ENCODE measurements around the gene TLR8. TPM values are rescaled to one million over a fixed set of nuclear protein-coding genes. Genes with fewer than 3 reads are reported as not detected.

Gene TLR8
- total RNA-seq, 2 donors from 2014 or later: not detected

DNA sequence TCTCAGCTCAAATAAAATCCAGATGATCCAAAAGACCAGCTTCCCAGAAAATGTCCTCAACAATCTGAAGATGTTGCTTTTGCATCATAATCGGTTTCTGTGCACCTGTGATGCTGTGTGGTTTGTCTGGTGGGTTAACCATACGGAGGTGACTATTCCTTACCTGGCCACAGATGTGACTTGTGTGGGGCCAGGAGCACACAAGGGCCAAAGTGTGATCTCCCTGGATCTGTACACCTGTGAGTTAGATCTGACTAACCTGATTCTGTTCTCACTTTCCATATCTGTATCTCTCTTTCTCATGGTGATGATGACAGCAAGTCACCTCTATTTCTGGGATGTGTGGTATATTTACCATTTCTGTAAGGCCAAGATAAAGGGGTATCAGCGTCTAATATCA lies 18.7 kb upstream of the TLR8 start:
- H3K27me3 Mint-ChIP-seq: peaks cover 0 to 24% of the 10 kb centered on the region in 2 donors
- ATAC-seq: no peak
- peaks cover 6 to 18% of the 10 kb centered on the region in 2 donors for H3K4me1 Mint-ChIP-seq (ENCODE audit: low read depth in 2 of 2)
- no peaks in the 10 kb centered on the region for H3K36me3 Mint-ChIP-seq
- no peaks in the 10 kb centered on the region for H3K9me3 Mint-ChIP-seq
- H3K4me3 Mint-ChIP-seq: no peak overlapping the region
- DNase-seq (ENCODE audit: low spot score): no peak
- no peak overlapping the region for H3K27ac Mint-ChIP-seq

DNA sequence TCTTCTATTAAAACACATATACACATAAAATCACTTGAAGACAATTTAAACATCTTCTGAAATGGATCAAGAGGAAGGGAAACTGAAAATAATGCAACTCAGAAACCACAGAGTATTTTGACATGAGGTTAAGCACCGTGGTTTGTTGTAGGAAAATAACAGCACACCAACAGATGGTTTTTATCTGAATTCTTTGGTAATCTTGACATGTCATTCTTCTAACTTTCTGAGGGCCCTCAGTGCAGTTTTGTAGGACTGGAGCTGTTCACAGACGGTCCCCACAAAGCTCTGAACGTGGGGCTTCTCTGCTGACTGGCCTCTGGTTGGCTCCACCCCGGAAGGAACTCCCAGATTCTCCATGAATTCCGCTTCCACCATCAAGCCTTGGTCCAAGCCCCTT lies 16.0 kb upstream of the TLR8 start:
- ATAC-seq: peak in 1 of 2 donors; percentile 52

GRCh38 chrX:12891171-12891570 lies 15.2 kb upstream of the TLR8 start:
- ATAC-seq (no peak), DNase-seq (ENCODE audit: low spot score) (no peak)
- peaks cover 0 to 16% of the 10 kb centered on the region in 2 donors for H3K27me3 Mint-ChIP-seq
- peaks cover 6 to 22% of the 10 kb centered on the region in 2 donors for H3K4me1 Mint-ChIP-seq (ENCODE audit: low read depth in 2 of 2)
- no peaks in the 10 kb centered on the region for H3K9me3 Mint-ChIP-seq
- H3K36me3 Mint-ChIP-seq: no peaks in the 10 kb centered on the region
- H3K4me3 Mint-ChIP-seq: no peak overlapping the region
- H3K27ac Mint-ChIP-seq: no peak overlapping the region

More for the DNA sequence above, 16.0 kb upstream of the TLR8 start:
- no peaks in the 10 kb centered on the region for H3K9me3 Mint-ChIP-seq
- H3K36me3 Mint-ChIP-seq: no peaks in the 10 kb centered on the region
- H3K4me1 Mint-ChIP-seq (ENCODE audit: low read depth in 2 of 2): peaks cover 6 to 22% of the 10 kb centered on the region in 2 donors
- H3K4me3 Mint-ChIP-seq: peak overlapping the region; percentile 34
- peaks cover 0 to 19% of the 10 kb centered on the region in 2 donors for H3K27me3 Mint-ChIP-seq
- H3K27ac Mint-ChIP-seq: peak overlapping the region in 1 of 2 donors; percentile 60
- no peak for DNase-seq (ENCODE audit: low spot score)

- no peak for ATAC-seq
- Mint-ChIP-seq H3K4me1 (ENCODE audit: low read depth in 2 of 2) (peaks cover 6 to 22% of the 10 kb centered on the region in 2 donors), H3K36me3 (no peaks in the 10 kb centered on the region), H3K4me3 (no peak overlapping the region), H3K27ac (peak overlapping the region in 1 of 2 donors; percentile 56), H3K27me3 (peaks cover 0 to 16% of the 10 kb centered on the region in 2 donors), H3K9me3 (no peaks in the 10 kb centered on the region)
- DNase-seq (ENCODE audit: low spot score): no peak
These were observed 14.4 kb upstream of the TLR8 start for GRCh38 chrX:12891915-12892506.

DNA sequence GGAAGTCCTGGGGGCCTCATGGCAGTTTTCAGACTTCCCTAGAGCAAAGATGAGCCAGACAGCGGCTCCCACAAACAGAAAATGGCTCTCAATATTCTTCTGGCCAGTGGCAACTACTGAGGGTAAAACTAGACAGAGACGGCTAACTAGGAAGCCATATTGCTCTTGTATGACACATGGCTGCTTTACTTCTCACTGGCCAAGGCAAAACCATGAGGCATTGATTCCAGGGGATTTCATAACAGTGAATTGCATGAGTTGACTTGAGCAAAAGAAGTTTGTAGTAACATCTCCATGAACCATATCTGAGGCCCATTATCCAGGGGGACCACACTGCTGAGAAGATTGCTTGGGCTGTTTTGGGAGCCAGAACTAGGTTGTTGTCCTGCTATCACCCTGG lies 13.7 kb upstream of the TLR8 start:
- DNase-seq (ENCODE audit: low spot score): no peak
- Mint-ChIP-seq H3K4me3 (no peak overlapping the region), H3K9me3 (no peaks in the 10 kb centered on the region), H3K4me1 (ENCODE audit: low read depth in 2 of 2) (peaks cover 6 to 22% of the 10 kb centered on the region in 2 donors), H3K27me3 (peaks cover 0 to 16% of the 10 kb centered on the region in 2 donors), H3K27ac (peak overlapping the region in 1 of 2 donors; percentile 56), H3K36me3 (no peaks in the 10 kb centered on the region)
- no peak for ATAC-seq

- ATAC-seq: no peak
- H3K4me1 Mint-ChIP-seq (ENCODE audit: low read depth in 2 of 2): peaks cover 6 to 22% of the 10 kb centered on the region in 2 donors
- no peaks in the 10 kb centered on the region for H3K9me3 Mint-ChIP-seq
These were observed 12.1 kb upstream of the TLR8 start for GRCh38 chrX:12894074-12895030.

GRCh38 chrX:12895866-12896265 lies 10.6 kb upstream of the TLR8 start:
- peaks cover 6 to 15% of the 10 kb centered on the region in 2 donors for H3K4me1 Mint-ChIP-seq (ENCODE audit: low read depth in 2 of 2)
- H3K27ac Mint-ChIP-seq: no peak overlapping the region
- peaks cover 0 to 17% of the 10 kb centered on the region in 2 donors for H3K27me3 Mint-ChIP-seq
- no peak overlapping the region for H3K4me3 Mint-ChIP-seq
- DNase-seq (ENCODE audit: low spot score) (no peak), ATAC-seq (no peak)
- no peaks in the 10 kb centered on the region for H3K36me3 Mint-ChIP-seq
- no peaks in the 10 kb centered on the region for H3K9me3 Mint-ChIP-seq

More at GRCh38 chrX:12894074-12895030, 12.1 kb upstream of the TLR8 start:
- Mint-ChIP-seq H3K4me3 (no peak overlapping the region), H3K27me3 (peaks cover 0 to 17% of the 10 kb centered on the region in 2 donors), H3K27ac (no peak overlapping the region), H3K36me3 (no peaks in the 10 kb centered on the region)
- no peak for DNase-seq (ENCODE audit: low spot score)

DNA sequence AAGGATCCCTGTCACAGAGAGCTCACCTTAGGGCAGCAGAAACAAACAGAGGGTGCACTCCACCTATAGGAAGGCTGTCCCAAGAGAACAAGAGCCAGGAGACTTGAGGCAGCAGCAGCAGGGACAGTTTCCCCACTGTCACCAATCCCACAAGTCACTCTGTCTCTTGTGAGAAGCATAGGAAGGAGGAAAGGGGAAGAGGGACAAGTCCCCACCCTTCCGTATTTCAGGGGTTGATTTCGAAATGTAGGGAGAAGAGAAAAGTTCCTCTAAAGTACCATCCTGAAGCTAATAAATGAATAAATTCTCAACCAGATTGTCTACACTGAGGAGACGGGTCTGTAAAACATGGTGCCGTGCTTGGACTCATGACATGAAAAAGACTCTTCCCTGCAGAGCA lies 9.5 kb upstream of the TLR8 start:
- Mint-ChIP-seq H3K4me3 (no peak overlapping the region), H3K36me3 (no peaks in the 10 kb centered on the region), H3K4me1 (ENCODE audit: low read depth in 2 of 2) (peaks cover 6 to 11% of the 10 kb centered on the region in 2 donors), H3K27ac (no peak overlapping the region), H3K27me3 (peaks cover 0 to 20% of the 10 kb centered on the region in 2 donors), H3K9me3 (no peaks in the 10 kb centered on the region)
- DNase-seq (ENCODE audit: low spot score) (no peak), ATAC-seq (no peak)

DNA sequence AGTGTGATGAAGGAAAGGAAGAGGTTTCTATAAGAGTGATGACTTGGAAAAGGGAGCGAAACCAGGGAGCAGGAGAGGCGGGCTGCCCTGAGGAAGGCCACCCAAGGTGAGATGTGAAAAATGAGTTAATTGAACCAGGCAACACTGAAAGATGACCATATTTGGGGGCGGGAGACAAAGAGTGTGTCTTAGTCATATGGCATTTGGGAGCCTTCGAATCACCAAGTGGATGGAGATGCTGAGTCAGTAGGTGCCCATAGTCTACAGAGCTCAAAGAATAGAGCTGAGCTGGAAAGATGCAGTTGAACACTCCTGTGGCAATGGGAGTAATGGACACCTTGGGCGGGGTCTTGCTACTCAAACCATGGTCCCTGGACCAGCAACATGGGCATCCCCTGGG lies 8.3 kb upstream of the TLR8 start:
- Mint-ChIP-seq H3K27me3 (peaks cover 0 to 21% of the 10 kb centered on the region in 2 donors), H3K4me1 (ENCODE audit: low read depth in 2 of 2) (peaks cover 0 to 6% of the 10 kb centered on the region in 2 donors), H3K9me3 (no peaks in the 10 kb centered on the region), H3K36me3 (no peaks in the 10 kb centered on the region), H3K4me3 (no peak overlapping the region), H3K27ac (no peak overlapping the region)
- no peak for DNase-seq (ENCODE audit: low spot score)
- ATAC-seq: no peak

GRCh38 chrX:12899506-12899905 lies 6.9 kb upstream of the TLR8 start:
- H3K27me3 Mint-ChIP-seq: peaks cover 0 to 17% of the 10 kb centered on the region in 2 donors
- peaks cover 0 to 6% of the 10 kb centered on the region in 2 donors for H3K4me1 Mint-ChIP-seq (ENCODE audit: low read depth in 2 of 2)
- H3K4me3 Mint-ChIP-seq: no peak overlapping the region
- H3K36me3 Mint-ChIP-seq: no peaks in the 10 kb centered on the region
- no peak overlapping the region for H3K27ac Mint-ChIP-seq
- ATAC-seq: no peak
- H3K9me3 Mint-ChIP-seq: no peaks in the 10 kb centered on the region
- no peak for DNase-seq (ENCODE audit: low spot score)

GRCh38 chrX:12901486-12901885 lies 4.9 kb upstream of the TLR8 start:
- H3K27ac Mint-ChIP-seq: no peak overlapping the region
- H3K4me3 Mint-ChIP-seq: no peak overlapping the region
- ATAC-seq: peak in 1 of 2 donors; percentile 65
- no peaks in the 10 kb centered on the region for H3K36me3 Mint-ChIP-seq
- peak; percentile 64 for DNase-seq (ENCODE audit: low spot score)
- H3K9me3 Mint-ChIP-seq: no peaks in the 10 kb centered on the region
- H3K27me3 Mint-ChIP-seq: peaks cover 0 to 17% of the 10 kb centered on the region in 2 donors
- peaks cover 0 to 6% of the 10 kb centered on the region in 2 donors for H3K4me1 Mint-ChIP-seq (ENCODE audit: low read depth in 2 of 2)

- H3K9me3 Mint-ChIP-seq: no peaks in the 10 kb centered on the region
- peak overlapping the region in 1 of 2 donors; percentile 64 for H3K27ac Mint-ChIP-seq
- H3K36me3 Mint-ChIP-seq: no peaks in the 10 kb centered on the region
- peaks cover 0 to 9% of the 10 kb centered on the region in 2 donors for H3K27me3 Mint-ChIP-seq
- H3K4me1 Mint-ChIP-seq (ENCODE audit: low read depth in 2 of 2): peaks cover 0 to 6% of the 10 kb centered on the region in 2 donors
- DNase-seq (ENCODE audit: low spot score): no peak
- H3K4me3 Mint-ChIP-seq: no peak overlapping the region
- no peak for ATAC-seq
These were observed 2.8 kb upstream of the TLR8 start for GRCh38 chrX:12903646-12904045.

- DNase-seq (ENCODE audit: low spot score) (no peak), ATAC-seq (no peak)
- Mint-ChIP-seq H3K4me3 (no peak overlapping the region), H3K4me1 (ENCODE audit: low read depth in 2 of 2) (peaks cover 7 to 10% of the 10 kb centered on the region in 2 donors), H3K27ac (no peak overlapping the region), H3K36me3 (no peaks in the 10 kb centered on the region), H3K27me3 (peaks cover 0 to 14% of the 10 kb centered on the region in 2 donors), H3K9me3 (no peaks in the 10 kb centered on the region)
These were observed 4.2 kb downstream of the TLR8 start for GRCh38 chrX:12910423-12911121.
